HG02798 (cell line): Measurements from ENCODE around the gene SLC35F4.
"Not testable (repeated sequence)": the region's sequence is repeated elsewhere in the genome, so short reads cannot be mapped to it uniquely, and the experiment has no call there.

Experiments used
- ATAC-seq: cut with Tn5 transposase; IDR thresholded peaks from one replicate; pipeline ENCODE4 v1.9.1; 2021; ENCODE audit warnings: mild to moderate bottlenecking; ENCODE audit not compliant: unreplicated experiment, poor library complexity

The SLC35F4 gene

GRCh38 chr14:57735276-57735675 lies 130.6 kb downstream of the SLC35F4 start:
- ATAC-seq = no peak

GRCh38 chr14:57732463-57733285 lies 133.2 kb downstream of the SLC35F4 start:
- no peak for ATAC-seq

GRCh38 chr14:57729208-57730187 lies 136.4 kb downstream of the SLC35F4 start:
- no peak for ATAC-seq

GRCh38 chr14:57725399-57726077 lies 140.4 kb downstream of the SLC35F4 start:
- no peak for ATAC-seq

- not testable (repeated sequence) for ATAC-seq
Measured at GRCh38 chr14:57722141-57722540, 143.8 kb downstream of the SLC35F4 start.

- ATAC-seq = no peak
Measured at GRCh38 chr14:57714487-57714931, 151.4 kb downstream of the SLC35F4 start.

GRCh38 chr14:57712698-57713097 lies 153.2 kb downstream of the SLC35F4 start:
- ATAC-seq = no peak

- no peak for ATAC-seq
Measured at GRCh38 chr14:57712102-57712501, 153.8 kb downstream of the SLC35F4 start.

GRCh38 chr14:57709909-57710308 lies 156.0 kb downstream of the SLC35F4 start:
- ATAC-seq = no peak

GRCh38 chr14:57709086-57709485 lies 156.8 kb downstream of the SLC35F4 start:
- not testable (repeated sequence) for ATAC-seq

- ATAC-seq = no peak
Measured at GRCh38 chr14:57707219-57707618, 158.7 kb downstream of the SLC35F4 start.

- ATAC-seq = no peak
Measured at GRCh38 chr14:57704763-57705162, 161.1 kb downstream of the SLC35F4 start.

GRCh38 chr14:57699947-57700346 lies 165.9 kb downstream of the SLC35F4 start:
- ATAC-seq = no peak

GRCh38 chr14:57692671-57693070 lies 173.2 kb downstream of the SLC35F4 start:
- no peak for ATAC-seq

GRCh38 chr14:57687416-57687815 lies 178.5 kb downstream of the SLC35F4 start:
- ATAC-seq = no peak

- no peak for ATAC-seq
Measured at GRCh38 chr14:57686304-57686703, 179.6 kb downstream of the SLC35F4 start.

- ATAC-seq = no peak
Measured at GRCh38 chr14:57671021-57671420, 194.9 kb downstream of the SLC35F4 start.

GRCh38 chr14:57660208-57660607 lies 205.7 kb downstream of the SLC35F4 start:
- ATAC-seq = no peak

- no peak for ATAC-seq
Measured at GRCh38 chr14:57659052-57659451, 206.8 kb downstream of the SLC35F4 start.

- no peak for ATAC-seq
Measured at GRCh38 chr14:57657487-57657886, 208.4 kb downstream of the SLC35F4 start.
